Tibial nerve (tissue), 4 donors: ENCODE measurements around the gene RBM28.

Experiments used
- EP300 ChIP-seq, 2 donors: sonication (generic); formaldehyde crosslinking; IDR thresholded peaks; one replicate each; pipeline ENCODE4 v1.6.1; 2017; ENCODE audit warnings: antibody characterized with exemption in 2 of 2, mild to moderate bottlenecking in 1 of 2
- POLR2A ChIP-seq, 2 donors: fragments of 450-650 bp; IDR thresholded peaks; one replicate each; pipeline ENCODE4 v1.6.1; 2017; ENCODE audit warnings: antibody characterized with exemption in 2 of 2, mild to moderate bottlenecking in 2 of 2, moderate library complexity in 2 of 2
- TF ChIP-seq, protein P1 (sequence below), 5 experiments: fragments of 200-600 bp in 3 of 5; fragments of 450-650 bp in 2 of 5; sonication (generic) in 3 of 5; IDR thresholded peaks; one replicate each; pipeline ENCODE4 v1.5.1; 2016 to 2019; ENCODE audit warnings: antibody characterized with exemption in 5 of 5, mild to moderate bottlenecking in 3 of 5, moderate library complexity in 2 of 5

DNA sequence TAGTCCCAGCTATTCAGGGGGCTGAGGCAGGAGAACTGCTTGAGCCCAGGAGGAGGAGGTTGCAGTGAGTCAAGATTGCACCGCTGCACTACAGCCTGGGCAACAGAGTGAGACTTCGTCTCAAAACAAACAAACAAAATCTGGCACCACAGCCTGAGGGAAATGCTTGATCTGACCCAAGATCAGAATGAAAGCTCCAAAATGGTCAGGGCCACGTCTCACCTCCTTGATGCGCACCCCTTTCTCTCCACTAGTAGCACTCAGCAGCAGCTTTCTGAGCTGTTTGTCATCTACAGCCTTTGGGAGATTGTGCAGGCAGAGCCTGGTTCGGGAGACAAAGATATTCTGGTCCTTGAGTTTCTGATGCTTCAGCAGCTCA lies 22.7 kb downstream of the RBM28 start:
- TF ChIP-seq POLR2A (IDR thresholded peaks at IDR 0.05) (no peak), EP300 (IDR thresholded peaks at IDR 0.05) (no peak)
- TF ChIP-seq, protein P1, sequence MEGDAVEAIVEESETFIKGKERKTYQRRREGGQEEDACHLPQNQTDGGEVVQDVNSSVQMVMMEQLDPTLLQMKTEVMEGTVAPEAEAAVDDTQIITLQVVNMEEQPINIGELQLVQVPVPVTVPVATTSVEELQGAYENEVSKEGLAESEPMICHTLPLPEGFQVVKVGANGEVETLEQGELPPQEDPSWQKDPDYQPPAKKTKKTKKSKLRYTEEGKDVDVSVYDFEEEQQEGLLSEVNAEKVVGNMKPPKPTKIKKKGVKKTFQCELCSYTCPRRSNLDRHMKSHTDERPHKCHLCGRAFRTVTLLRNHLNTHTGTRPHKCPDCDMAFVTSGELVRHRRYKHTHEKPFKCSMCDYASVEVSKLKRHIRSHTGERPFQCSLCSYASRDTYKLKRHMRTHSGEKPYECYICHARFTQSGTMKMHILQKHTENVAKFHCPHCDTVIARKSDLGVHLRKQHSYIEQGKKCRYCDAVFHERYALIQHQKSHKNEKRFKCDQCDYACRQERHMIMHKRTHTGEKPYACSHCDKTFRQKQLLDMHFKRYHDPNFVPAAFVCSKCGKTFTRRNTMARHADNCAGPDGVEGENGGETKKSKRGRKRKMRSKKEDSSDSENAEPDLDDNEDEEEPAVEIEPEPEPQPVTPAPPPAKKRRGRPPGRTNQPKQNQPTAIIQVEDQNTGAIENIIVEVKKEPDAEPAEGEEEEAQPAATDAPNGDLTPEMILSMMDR (IDR thresholded peaks at IDR 0.05): no peak
